Measurements from ENCODE around the gene KCNJ16.

DNA sequence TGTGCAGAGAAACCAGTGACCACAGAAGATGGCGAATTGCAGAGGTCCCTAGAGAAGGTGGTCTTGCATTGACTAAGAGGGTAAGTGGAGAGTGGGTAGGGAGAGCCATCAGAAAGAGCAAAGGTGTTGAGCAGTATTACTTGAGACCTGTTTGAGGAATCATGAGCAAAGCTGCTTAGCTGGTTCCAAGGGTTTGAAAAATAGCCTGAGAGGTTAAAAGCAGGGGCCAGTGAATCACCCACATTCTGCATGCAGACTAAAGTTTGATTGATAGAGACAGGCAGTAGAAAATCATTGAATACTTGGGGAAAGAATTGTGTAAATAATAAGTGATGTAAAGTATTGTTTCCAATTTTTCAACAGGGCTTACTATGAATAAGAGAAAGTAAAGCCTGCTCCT is 34.0 kb upstream of the KCNJ16 start:
- TF ChIP-seq, protein P1, sequence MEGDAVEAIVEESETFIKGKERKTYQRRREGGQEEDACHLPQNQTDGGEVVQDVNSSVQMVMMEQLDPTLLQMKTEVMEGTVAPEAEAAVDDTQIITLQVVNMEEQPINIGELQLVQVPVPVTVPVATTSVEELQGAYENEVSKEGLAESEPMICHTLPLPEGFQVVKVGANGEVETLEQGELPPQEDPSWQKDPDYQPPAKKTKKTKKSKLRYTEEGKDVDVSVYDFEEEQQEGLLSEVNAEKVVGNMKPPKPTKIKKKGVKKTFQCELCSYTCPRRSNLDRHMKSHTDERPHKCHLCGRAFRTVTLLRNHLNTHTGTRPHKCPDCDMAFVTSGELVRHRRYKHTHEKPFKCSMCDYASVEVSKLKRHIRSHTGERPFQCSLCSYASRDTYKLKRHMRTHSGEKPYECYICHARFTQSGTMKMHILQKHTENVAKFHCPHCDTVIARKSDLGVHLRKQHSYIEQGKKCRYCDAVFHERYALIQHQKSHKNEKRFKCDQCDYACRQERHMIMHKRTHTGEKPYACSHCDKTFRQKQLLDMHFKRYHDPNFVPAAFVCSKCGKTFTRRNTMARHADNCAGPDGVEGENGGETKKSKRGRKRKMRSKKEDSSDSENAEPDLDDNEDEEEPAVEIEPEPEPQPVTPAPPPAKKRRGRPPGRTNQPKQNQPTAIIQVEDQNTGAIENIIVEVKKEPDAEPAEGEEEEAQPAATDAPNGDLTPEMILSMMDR (IDR thresholded peaks at IDR 0.05), result no peak
- TF ChIP-seq POLR2A (IDR thresholded peaks at IDR 0.05), result no peak
